NCI-H128 (cell line): Measurements from ENCODE around the gene COPS9.

Experiments used
- DNase-seq: peaks from one replicate; lab custom pipeline; 2025; ENCODE audit not compliant: unreplicated experiment; lab: John Stamatoyannopoulos, UW

COPS9 gene

GRCh38 chr2:240114233-240114632, 21.9 kb downstream of the COPS9 start:
- DNase-seq, result no peak

GRCh38 chr2:240112914-240113690, 23.0 kb downstream of the COPS9 start:
- no peak for DNase-seq

DNA sequence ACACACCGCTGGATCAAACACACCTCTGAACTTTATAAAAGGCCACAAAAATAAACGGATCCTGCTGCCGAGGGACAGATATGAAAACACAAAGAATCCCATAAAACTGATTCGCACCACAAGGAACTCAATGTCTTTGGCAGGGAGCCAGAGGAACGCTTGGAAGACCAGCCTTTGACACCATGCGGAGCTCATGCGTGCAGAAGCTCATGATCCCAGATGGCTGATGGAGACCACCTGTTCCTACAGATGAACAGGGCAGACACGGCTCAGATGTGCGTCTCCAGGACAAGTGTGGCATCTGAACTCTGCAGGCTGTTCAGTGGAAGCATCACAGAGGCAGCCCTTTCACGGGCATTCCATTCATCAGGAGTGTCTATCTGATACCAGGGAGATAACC, 24.9 kb downstream of the COPS9 start:
- no peak for DNase-seq

DNA sequence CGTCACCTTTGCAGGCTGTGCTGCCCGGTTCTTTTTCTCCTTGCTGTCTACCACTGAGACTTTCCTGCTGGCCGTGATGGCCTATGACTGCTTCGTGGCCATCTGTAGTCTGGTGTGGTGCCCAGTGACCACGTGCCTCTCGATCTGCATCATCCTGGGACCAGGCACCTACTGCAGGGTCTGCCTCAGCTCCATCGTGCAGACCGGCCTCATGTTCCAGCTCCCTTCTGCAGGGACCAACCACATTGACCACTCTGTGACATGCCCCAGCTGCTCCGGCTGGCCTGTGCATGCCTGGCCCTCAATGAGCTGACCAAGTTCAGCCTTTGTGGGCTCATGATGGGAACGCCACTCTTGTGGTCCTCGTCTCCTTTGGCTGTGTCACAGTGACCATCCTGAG, 26.7 kb downstream of the COPS9 start:
- no peak for DNase-seq

DNA sequence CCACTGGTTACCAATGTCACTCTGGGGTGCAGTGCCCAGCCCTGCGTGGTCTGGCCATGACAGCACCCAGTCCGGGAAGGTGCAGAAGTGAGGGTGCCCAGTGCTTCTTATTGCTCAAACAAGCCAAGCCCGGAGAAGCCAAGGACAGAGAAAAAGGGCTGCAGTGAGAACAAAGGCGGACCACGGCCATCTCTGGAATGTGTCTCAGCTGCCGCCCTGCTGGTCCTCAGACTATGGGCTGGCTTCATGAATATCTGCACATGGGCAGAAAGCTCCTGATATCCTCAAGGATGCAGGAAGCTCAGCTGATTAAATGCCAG, 28.7 kb downstream of the COPS9 start:
- no peak for DNase-seq

GRCh38 chr2:240106765-240107476, 29.2 kb downstream of the COPS9 start:
- no peak for DNase-seq

- DNase-seq, result no peak
Measured at GRCh38 chr2:240105982-240106381, 30.1 kb downstream of the COPS9 start.

DNA sequence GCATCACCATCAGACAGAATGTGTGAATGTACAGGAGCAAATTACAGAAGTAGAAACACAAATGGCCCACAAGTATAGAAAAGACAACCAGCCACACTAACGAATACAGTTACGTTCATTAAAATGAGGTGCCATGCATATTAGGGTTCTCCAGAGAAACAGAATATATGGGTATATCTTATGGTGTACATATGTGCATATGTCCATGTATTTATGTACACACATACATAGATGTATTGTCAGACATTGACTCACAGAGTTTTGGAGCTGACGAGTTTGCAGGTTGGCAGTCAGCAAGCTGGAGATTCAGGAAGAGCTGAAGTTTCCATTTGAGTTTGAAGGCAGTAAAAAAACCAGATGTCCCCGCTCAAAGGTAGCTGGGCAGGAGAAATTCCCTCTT, 33.0 kb downstream of the COPS9 start:
- DNase-seq, result no peak

DNA sequence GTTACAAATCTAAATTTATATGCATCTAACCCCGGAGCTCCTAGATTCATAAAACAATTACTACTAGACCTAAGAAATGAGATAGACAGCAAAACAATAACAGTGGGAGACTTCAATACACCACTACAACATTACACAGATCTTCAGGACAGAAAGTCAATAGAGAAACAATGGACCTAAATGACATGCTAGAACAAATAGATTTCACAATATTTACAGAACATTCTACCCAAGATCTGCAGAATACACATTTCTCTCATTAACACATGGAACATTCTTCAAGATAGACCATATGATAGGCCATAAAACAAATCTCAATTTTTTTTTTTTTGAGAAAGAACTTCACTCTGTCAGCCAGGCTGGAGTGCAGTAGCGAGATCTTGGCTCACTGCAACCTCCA, 37.8 kb downstream of the COPS9 start:
- no peak for DNase-seq

DNA sequence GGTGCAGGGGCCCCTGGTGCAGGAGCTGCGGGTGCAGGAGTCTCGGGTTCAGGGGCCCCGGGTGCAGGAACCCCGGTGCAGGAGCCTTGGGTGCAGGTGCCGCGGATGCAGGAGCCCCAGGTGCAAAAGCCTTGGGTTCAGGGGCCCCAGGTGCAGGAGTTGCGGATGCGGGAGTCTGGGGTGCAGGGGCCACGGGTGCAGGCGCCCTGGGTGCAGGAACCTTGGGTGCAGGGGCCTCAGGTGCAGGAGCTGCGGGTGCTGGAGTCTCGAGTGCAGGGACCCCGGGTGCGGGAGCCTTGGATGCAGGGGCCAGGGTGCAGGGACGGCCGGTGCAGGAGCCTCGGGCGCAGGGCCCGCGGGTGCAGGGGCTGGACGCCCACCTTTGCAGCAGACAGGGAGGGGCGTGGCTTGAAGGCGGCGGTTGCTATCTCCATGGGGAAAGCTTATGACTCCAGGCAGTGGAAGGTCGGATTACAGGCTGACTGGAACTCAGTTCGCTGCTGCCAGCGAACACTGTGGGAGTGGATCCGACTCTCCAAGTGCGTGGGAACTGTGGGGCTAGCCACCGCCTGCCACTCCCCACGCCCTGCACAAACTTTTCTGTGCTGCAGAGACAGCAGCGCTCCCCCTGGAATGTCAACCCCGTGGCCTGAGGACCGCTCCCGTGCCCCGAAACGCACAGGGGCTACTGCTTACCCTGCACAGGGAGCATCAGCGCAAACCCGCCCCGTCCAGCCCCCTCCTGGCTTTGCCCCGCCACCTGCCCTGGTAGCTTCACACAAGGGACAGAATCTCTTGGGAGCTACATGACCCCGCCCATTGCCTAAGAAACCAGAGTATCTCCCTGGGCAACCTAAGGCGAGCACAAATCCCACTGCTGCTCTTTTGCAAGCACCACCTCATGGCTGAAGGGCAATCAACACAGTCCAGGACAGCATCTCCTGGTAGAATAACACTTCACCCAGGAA, 40.3 kb downstream of the COPS9 start:
- DNase-seq, result no peak

DNA sequence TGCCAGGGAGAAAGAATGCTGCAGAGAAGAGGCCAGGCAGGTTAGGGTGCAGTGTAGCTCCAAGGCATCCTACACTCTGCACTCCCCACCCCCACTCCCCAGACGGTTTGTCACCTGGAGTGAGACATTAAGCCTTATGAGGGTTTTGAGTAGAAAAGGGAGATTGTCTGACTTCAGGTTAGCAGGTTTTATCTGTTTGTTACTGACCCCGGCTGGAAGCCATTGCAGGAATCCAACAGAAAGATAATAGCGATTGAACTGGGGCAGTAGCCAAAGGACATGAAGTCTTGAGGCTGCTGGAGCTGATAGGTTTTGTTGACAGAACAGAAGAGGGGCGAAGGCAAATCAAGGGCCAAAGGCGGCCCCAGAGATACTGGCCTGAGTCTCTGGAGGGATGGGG, 46.8 kb downstream of the COPS9 start:
- DNase-seq, result no peak

GRCh38 chr2:240086563-240086962, 49.5 kb downstream of the COPS9 start:
- no peak for DNase-seq
